ENCODE results near the gene EVI2A.

GRCh38 chr17:31327534-31328159, 6.2 kb upstream of the EVI2A start:
- TF ChIP-seq EZH2 (IDR thresholded peaks at IDR 0.05; ENCODE audit: borderline replicate concordance, low read depth, low read length, severe bottlenecking), result no peak
- no peak for TF ChIP-seq CTCF (IDR thresholded peaks at IDR 0.05; ENCODE audit: borderline replicate concordance, extremely low read depth, low read length, poor library complexity, severe bottlenecking)
